Measurements from ENCODE around the gene KIF3B.

KIF3B gene

GRCh38 chr20:32301719-32302506, 24.5 kb downstream of the KIF3B start:
- in situ Hi-C loops (cut with MboI; ENCODE audit: low sequenced_read_pairs, unreplicated experiment), result no loop called here
- no peak for TF ChIP-seq CTCF (IDR thresholded peaks at IDR 0.05; ENCODE audit: borderline replicate concordance, control extremely low read depth, extremely low read depth, insufficient read depth, missing control alignments)
- no peak for DNase-seq (ENCODE audit: low spot score)

GRCh38 chr20:32302507-32302872, 25.0 kb downstream of the KIF3B start:
- in situ Hi-C loops (cut with MboI; ENCODE audit: low sequenced_read_pairs, unreplicated experiment), result no loop called here
- no peak for DNase-seq (ENCODE audit: low spot score)
- TF ChIP-seq CTCF (IDR thresholded peaks at IDR 0.05; ENCODE audit: borderline replicate concordance, control extremely low read depth, extremely low read depth, insufficient read depth, missing control alignments), result no peak

GRCh38 chr20:32304131-32304746, 26.8 kb downstream of the KIF3B start:
- no peak for DNase-seq (ENCODE audit: low spot score)
- in situ Hi-C loops (cut with MboI; ENCODE audit: low sequenced_read_pairs, unreplicated experiment), result no loop called here
- no peak for TF ChIP-seq CTCF (IDR thresholded peaks at IDR 0.05; ENCODE audit: borderline replicate concordance, control extremely low read depth, extremely low read depth, insufficient read depth, missing control alignments)

GRCh38 chr20:32312718-32313424, 35.4 kb downstream of the KIF3B start:
- in situ Hi-C loops (cut with MboI; ENCODE audit: low sequenced_read_pairs, unreplicated experiment), result no loop called here
- DNase-seq (ENCODE audit: low spot score), result no peak
- no peak for TF ChIP-seq CTCF (IDR thresholded peaks at IDR 0.05; ENCODE audit: borderline replicate concordance, control extremely low read depth, extremely low read depth, insufficient read depth, missing control alignments)

- no peak for DNase-seq (ENCODE audit: low spot score)
- TF ChIP-seq CTCF (IDR thresholded peaks at IDR 0.05; ENCODE audit: borderline replicate concordance, control extremely low read depth, extremely low read depth, insufficient read depth, missing control alignments), result no peak
- in situ Hi-C loops (cut with MboI; ENCODE audit: low sequenced_read_pairs, unreplicated experiment), result no loop called here
Measured at GRCh38 chr20:32314768-32315167, 37.3 kb downstream of the KIF3B start.

- no peak for DNase-seq (ENCODE audit: low spot score)
Measured at GRCh38 chr20:32315399-32315798, 37.9 kb downstream of the KIF3B start.

More at GRCh38 chr20:32315399-32315798, 37.9 kb downstream of the KIF3B start:
- TF ChIP-seq CTCF (IDR thresholded peaks at IDR 0.05; ENCODE audit: borderline replicate concordance, control extremely low read depth, extremely low read depth, insufficient read depth, missing control alignments), result no peak
- in situ Hi-C loops (cut with MboI; ENCODE audit: low sequenced_read_pairs, unreplicated experiment), result no loop called here
